HCT116 (cell line): ENCODE results near the gene CCDC197.

Source experiments
- ATF3 ChIP-seq: IDR thresholded peaks from 2 replicates; pipeline ENCODE4 v1.6.1; 2012
- CTCF ChIP-seq, 3 experiments: fragments of 200-600 bp in 1 of 3; sonication (generic) in 1 of 3; IDR thresholded peaks in 2 of 3; conservative IDR thresholded peaks in 1 of 3; 2 replicates each; pipeline ENCODE4 v1.5.1; 2012 to 2017; ENCODE audit warnings: low read depth in 2 of 3, low read length in 2 of 3, antibody characterized with exemption in 1 of 3, borderline replicate concordance in 1 of 3, control low read depth in 1 of 3, mild to moderate bottlenecking in 1 of 3, mixed read lengths in 1 of 3, mixed run types in 1 of 3, moderate library complexity in 1 of 3; ENCODE audit not compliant: insufficient read depth in 1 of 3
- EGR1 ChIP-seq: IDR thresholded peaks from 2 replicates; pipeline ENCODE4 v1.6.1; 2012; ENCODE audit warnings: low read depth
- ELF1 ChIP-seq: IDR thresholded peaks from 2 replicates; pipeline ENCODE4 v1.6.1; 2012; ENCODE audit warnings: low read depth, borderline replicate concordance
- EZH2 ChIP-seq: fragments of 200-600 bp; sonication (generic); IDR thresholded peaks from 2 replicates; pipeline ENCODE4 v1.6.1; 2017; ENCODE audit warnings: antibody characterized with exemption, mixed run types
- EZH2phosphoT487 ChIP-seq: fragments of 200-600 bp; IDR thresholded peaks from 2 replicates; pipeline ENCODE4 v1.6.1; 2018; ENCODE audit warnings: antibody characterized with exemption, borderline replicate concordance
- JUND ChIP-seq: IDR thresholded peaks from 2 replicates; pipeline ENCODE4 v1.6.1; 2012
- MAX ChIP-seq: IDR thresholded peaks from 2 replicates; pipeline ENCODE4 v1.6.1; 2012
- POLR2A ChIP-seq: IDR thresholded peaks from 2 replicates; pipeline ENCODE4 v1.7.0; 2011; ENCODE audit warnings: borderline replicate concordance; ENCODE audit not compliant: insufficient read depth, insufficient read length; ENCODE audit errors: extremely low read depth
- POLR2AphosphoS5 ChIP-seq: IDR thresholded peaks from 2 replicates; pipeline ENCODE4 v1.6.1; 2011; ENCODE audit warnings: mild to moderate bottlenecking, low read depth, low read length, moderate library complexity
- RAD21 ChIP-seq: IDR thresholded peaks from 2 replicates; pipeline ENCODE4 v1.6.1; 2012; ENCODE audit warnings: low read depth, mild to moderate bottlenecking
- SIN3A ChIP-seq: IDR thresholded peaks from 2 replicates; pipeline ENCODE4 v1.6.1; 2012; ENCODE audit warnings: low read depth
- ZNF274 ChIP-seq: fragments of 200-500 bp; sonication (Bioruptor generic); IDR thresholded peaks from 2 replicates; pipeline ENCODE4 v1.6.1; 2014; ENCODE audit warnings: mild to moderate bottlenecking, low read depth, low read length, inconsistent platforms

GRCh38 chr14:93954900-93955849 is 41.9 kb upstream of the CCDC197 start:
- TF ChIP-seq EGR1: no peak
- no peak for TF ChIP-seq CTCF (IDR thresholded peaks at IDR 0.05 in 2 of 3, conservative IDR thresholded peaks at IDR 0.05 in 1 of 3; ENCODE audit: borderline replicate concordance in 1 of 3, insufficient read depth in 1 of 3, low read depth in 2 of 3, low read length in 2 of 3)
- TF ChIP-seq EZH2phosphoT487: no peak
- TF ChIP-seq MAX: no peak
- TF ChIP-seq POLR2A: no peak
- TF ChIP-seq JUND: no peak
- TF ChIP-seq EZH2: no peak
- TF ChIP-seq POLR2AphosphoS5: no peak
- TF ChIP-seq ATF3: no peak
- no peak for TF ChIP-seq SIN3A
- TF ChIP-seq ZNF274: no peak
- no peak for TF ChIP-seq RAD21
- TF ChIP-seq ELF1: no peak
